WTC11 (cell line): ENCODE data around the gene DCTN1. TPM values are rescaled to one million over a fixed set of nuclear protein-coding genes. Genes with fewer than 3 reads are reported as not detected.

Experiments
- ATAC-seq: fragments of 200-7000 bp; cut with Tn5 transposase; 2 replicates; pipeline ENCODE4 v1.10.0; 2021; ENCODE audit warnings: mild to moderate bottlenecking, moderate library complexity
- CTCF ChIA-PET: fragments of 300-600 bp; sonication (Branson Sonifier 250); formaldehyde crosslinking; loops from one replicate; lab custom pipeline; 2021; ENCODE audit warnings: antibody characterized with exemption; lab: Charles Lee
- POLR2A ChIA-PET: fragments of 350-600 bp; sonication (Branson Sonifier 250); formaldehyde crosslinking; loops from one replicate; lab custom pipeline; 2021; ENCODE audit warnings: antibody characterized with exemption; lab: Charles Lee
- DNase-seq: peaks from one replicate; pipeline ENCODE4 v3.0.0; 2021; ENCODE audit warnings: low spot score
- H3K27ac Mint-ChIP-seq: 2 replicates; pipeline ENCODE4 v1.8.0; 2021; ENCODE audit warnings: mixed read lengths
- H3K27me3 Mint-ChIP-seq: 2 replicates; pipeline ENCODE4 v1.8.0; 2021; ENCODE audit warnings: low read depth, mild to moderate bottlenecking, moderate library complexity, mixed read lengths
- H3K36me3 Mint-ChIP-seq: 2 replicates; pipeline ENCODE4 v1.8.0; 2021; ENCODE audit warnings: mixed read lengths
- H3K4me1 Mint-ChIP-seq: 2 replicates; pipeline ENCODE4 v1.8.0; 2022; ENCODE audit warnings: mixed read lengths
- H3K4me3 Mint-ChIP-seq: 2 replicates; pipeline ENCODE4 v1.8.0; 2021; ENCODE audit warnings: mild to moderate bottlenecking, moderate library complexity, mixed read lengths
- H3K9me3 Mint-ChIP-seq: 2 replicates; pipeline ENCODE4 v1.8.0; 2021; ENCODE audit warnings: mixed read lengths
- ATF6 ChIP-seq: sonication (generic); formaldehyde crosslinking; IDR thresholded peaks from 2 replicates; pipeline ENCODE4 v1.8.1; 2023; ENCODE audit warnings: mild to moderate bottlenecking, missing genetic modification reagents
- CREB1 ChIP-seq: sonication (generic); formaldehyde crosslinking; IDR thresholded peaks from 2 replicates; pipeline ENCODE4 v1.8.0; 2023; ENCODE audit warnings: mild to moderate bottlenecking, missing genetic modification reagents
- CREM ChIP-seq: sonication (generic); formaldehyde crosslinking; IDR thresholded peaks from 2 replicates; pipeline ENCODE4 v1.8.1; 2022; ENCODE audit warnings: mild to moderate bottlenecking, missing genetic modification reagents, moderate library complexity
- ERG ChIP-seq: fragments of 250-450 bp; sonication (Bioruptor Pico); IDR thresholded peaks from 2 replicates; pipeline ENCODE4 v1.8.0; 2021; ENCODE audit warnings: mild to moderate bottlenecking
- FOXJ3 ChIP-seq: sonication (generic); formaldehyde crosslinking; IDR thresholded peaks from 2 replicates; pipeline ENCODE4 v1.9.0; 2021; ENCODE audit warnings: missing genetic modification reagents, mild to moderate bottlenecking, borderline replicate concordance
- FOXK1 ChIP-seq: sonication (generic); formaldehyde crosslinking; IDR thresholded peaks from 2 replicates; pipeline ENCODE4 v1.8.0; 2022; ENCODE audit warnings: mild to moderate bottlenecking, moderate library complexity, missing genetic modification reagents
- FOXP1 ChIP-seq: sonication (generic); formaldehyde crosslinking; IDR thresholded peaks from 2 replicates; pipeline ENCODE4 v1.8.0; 2022; ENCODE audit warnings: missing genetic modification reagents, mild to moderate bottlenecking, moderate library complexity, borderline replicate concordance
- GABPB1 ChIP-seq: sonication (generic); formaldehyde crosslinking; IDR thresholded peaks from 2 replicates; pipeline ENCODE4 v1.8.1; 2023; ENCODE audit warnings: mild to moderate bottlenecking, missing genetic modification reagents
- GRHL2 ChIP-seq: fragments of 250-450 bp; sonication (Bioruptor Pico); IDR thresholded peaks from 2 replicates; pipeline ENCODE4 v1.8.0; 2022; ENCODE audit warnings: mild to moderate bottlenecking, moderate library complexity; ENCODE audit not compliant: insufficient replicate concordance, severe bottlenecking
- HMGA2 ChIP-seq: fragments of 250-450 bp; sonication (Bioruptor Pico); IDR thresholded peaks from 2 replicates; pipeline ENCODE4 v1.4.0; 2021; ENCODE audit warnings: mild to moderate bottlenecking, moderate library complexity
- HMGXB4 ChIP-seq: sonication (generic); formaldehyde crosslinking; IDR thresholded peaks from 2 replicates; pipeline ENCODE4 v1.8.1; 2023; ENCODE audit warnings: mild to moderate bottlenecking, moderate library complexity, missing genetic modification reagents
- JAZF1 ChIP-seq: fragments of 250-450 bp; sonication (Bioruptor Pico); IDR thresholded peaks from 2 replicates; pipeline ENCODE4 v1.9.0; 2021; ENCODE audit warnings: moderate library complexity, mild to moderate bottlenecking, inconsistent platforms
- JUN ChIP-seq: sonication (generic); formaldehyde crosslinking; IDR thresholded peaks from 2 replicates; pipeline ENCODE4 v1.8.0; 2023; ENCODE audit warnings: mild to moderate bottlenecking, missing genetic modification reagents
- MXD4 ChIP-seq: fragments of 250-450 bp; sonication (Bioruptor Pico); IDR thresholded peaks from 2 replicates; pipeline ENCODE4 v1.8.0; 2021; ENCODE audit warnings: mild to moderate bottlenecking, moderate library complexity, borderline replicate concordance
- MYBL2 ChIP-seq: sonication (generic); formaldehyde crosslinking; IDR thresholded peaks from 2 replicates; pipeline ENCODE4 v1.8.1; 2023; ENCODE audit warnings: mild to moderate bottlenecking, moderate library complexity, missing genetic modification reagents
- NR1H2 ChIP-seq: sonication (generic); formaldehyde crosslinking; IDR thresholded peaks from 2 replicates; pipeline ENCODE4 v1.9.0; 2021; ENCODE audit warnings: mild to moderate bottlenecking, moderate library complexity, missing genetic modification reagents
- OVOL2 ChIP-seq: fragments of 250-450 bp; sonication (Bioruptor Pico); IDR thresholded peaks from 2 replicates; pipeline ENCODE4 v1.9.0; 2021; ENCODE audit warnings: mild to moderate bottlenecking, borderline replicate concordance
- STAT6 ChIP-seq: sonication (generic); formaldehyde crosslinking; conservative IDR thresholded peaks from 2 replicates; pipeline ENCODE4 v1.8.1; 2023; ENCODE audit warnings: mild to moderate bottlenecking, low read depth, missing genetic modification reagents, moderate library complexity
- TP53 ChIP-seq: sonication (generic); formaldehyde crosslinking; IDR thresholded peaks from 2 replicates; pipeline ENCODE4 v1.8.1; 2023; ENCODE audit warnings: mild to moderate bottlenecking, missing genetic modification reagents
- USF2 ChIP-seq: sonication (generic); formaldehyde crosslinking; IDR thresholded peaks from 2 replicates; pipeline ENCODE4 v1.8.1; 2023; ENCODE audit warnings: mild to moderate bottlenecking, missing genetic modification reagents, moderate library complexity
- ZNF138 ChIP-seq: sonication (generic); formaldehyde crosslinking; conservative IDR thresholded peaks from 2 replicates; pipeline ENCODE4 v1.8.1; 2022; ENCODE audit warnings: mild to moderate bottlenecking, moderate library complexity, missing genetic modification reagents
- ZNF219 ChIP-seq: sonication (generic); formaldehyde crosslinking; IDR thresholded peaks from 2 replicates; pipeline ENCODE4 v1.8.0; 2023; ENCODE audit warnings: missing genetic modification reagents, mild to moderate bottlenecking, borderline replicate concordance
- ZNF232 ChIP-seq: sonication (generic); formaldehyde crosslinking; IDR thresholded peaks from 2 replicates; pipeline ENCODE4 v1.8.0; 2022; ENCODE audit warnings: mild to moderate bottlenecking, missing genetic modification reagents
- ZNF396 ChIP-seq: fragments of 250-450 bp; sonication (Bioruptor Pico); IDR thresholded peaks from 2 replicates; pipeline ENCODE4 v1.8.0; 2021; ENCODE audit warnings: mild to moderate bottlenecking, moderate library complexity, borderline replicate concordance
- ZNF671 ChIP-seq: fragments of 250-450 bp; sonication (Bioruptor Pico); IDR thresholded peaks from 2 replicates; pipeline ENCODE4 v1.8.0; 2021; ENCODE audit warnings: mild to moderate bottlenecking
- total RNA-seq: library from RNA; stranded (reverse); gene quantifications from 3 replicates; pipeline ENCODE4 v1.2.3, GENCODE V29; 2021

The DCTN1 gene
- total RNA-seq, 1 experiment from 2014 or later, result 179 TPM

GRCh38 chr2:74407682-74408081 is 27.6 kb upstream of the DCTN1 start (continued):
- TF ChIP-seq USF2 (CRISPR knock-in tag), result no peak
- TF ChIP-seq GRHL2 (CRISPR knock-in tag), result no peak

GRCh38 chr2:74406035-74406434 is 25.9 kb upstream of the DCTN1 start:
- POLR2A ChIA-PET, result no interaction called here
- Mint-ChIP-seq H3K27ac (no peak overlapping the region), H3K4me3 (no peak overlapping the region), H3K36me3 (no peaks in the 10 kb centered on the region), H3K27me3 (peaks cover 34% of the 10 kb centered on the region), H3K4me1 (no peaks in the 10 kb centered on the region), H3K9me3 (no peaks in the 10 kb centered on the region)
- DNase-seq (no peak), ATAC-seq (no peak)
- TF ChIP-seq FOXP1 (no peak), ZNF396 (CRISPR knock-in tag) (no peak), ATF6 (CRISPR knock-in tag) (no peak), HMGA2 (no peak), HMGXB4 (CRISPR knock-in tag) (no peak)
- CTCF ChIA-PET, result interaction anchor here (1.0 kb wide), 1 partner anchor 71 kb away, joined by 4 read pairs; no protein-coding TSS in a partner anchor

GRCh38 chr2:74401891-74402290 is 21.8 kb upstream of the DCTN1 start:
- no peak for ATAC-seq
- no peaks in the 10 kb centered on the region for H3K9me3 Mint-ChIP-seq
- H3K4me1 Mint-ChIP-seq, result peaks cover 6% of the 10 kb centered on the region
- no peak for DNase-seq
- ChIA-PET CTCF (interaction anchor here (1.2 to 2.9 kb wide), 3 partner anchors 10 to 152 kb away, joined by 4 to 21 read pairs (median 15); no protein-coding TSS in a partner anchor), POLR2A (no interaction called here)
- H3K27me3 Mint-ChIP-seq, result peaks cover 6% of the 10 kb centered on the region
- no peak for TF ChIP-seq CREM (CRISPR knock-in tag)
- TF ChIP-seq MYBL2 (CRISPR knock-in tag), result no peak
- TF ChIP-seq ZNF232 (CRISPR knock-in tag), result no peak
- TF ChIP-seq FOXK1, result no peak
- no peak for TF ChIP-seq JAZF1
- no peak for TF ChIP-seq OVOL2 (CRISPR knock-in tag)
- no peak for TF ChIP-seq TP53
- no peak for TF ChIP-seq GABPB1 (CRISPR knock-in tag)
- TF ChIP-seq ZNF138 (CRISPR knock-in tag), result no peak
- no peak for TF ChIP-seq ZNF219 (CRISPR knock-in tag)
- TF ChIP-seq ZNF396 (CRISPR knock-in tag), result no peak
- TF ChIP-seq ERG (CRISPR knock-in tag), result no peak
- no peak for TF ChIP-seq CREB1 (CRISPR knock-in tag)
- no peak for TF ChIP-seq JUN (CRISPR knock-in tag)
- TF ChIP-seq NR1H2, result no peak
- no peak for TF ChIP-seq MXD4 (CRISPR knock-in tag)
- TF ChIP-seq STAT6 (CRISPR knock-in tag), result no peak
- TF ChIP-seq FOXJ3, result no peak
- no peak for TF ChIP-seq ZNF671
- H3K36me3 Mint-ChIP-seq, result no peaks in the 10 kb centered on the region
- no peak overlapping the region for H3K4me3 Mint-ChIP-seq
- no peak overlapping the region for H3K27ac Mint-ChIP-seq
